ENCODE measurements around the gene FASN.

FASN gene

GRCh38 chr17:82101767-82102679, 4.0 kb upstream of the FASN start:
- no peak for DNase-seq (ENCODE audit: low read depth in 2 of 2)

- DNase-seq (ENCODE audit: low read depth in 2 of 2), result no peak
Observed at GRCh38 chr17:82101301-82101715, 3.3 kb upstream of the FASN start.

- DNase-seq (ENCODE audit: low read depth in 2 of 2), result no peak
Observed at GRCh38 chr17:82100502-82101298, 2.7 kb upstream of the FASN start.

- DNase-seq (ENCODE audit: low read depth in 2 of 2), result no peak
Observed at GRCh38 chr17:82098939-82099763, 1.1 kb upstream of the FASN start.

GRCh38 chr17:82097919-82098168, 192 bp downstream of the FASN start:
- no peak for DNase-seq (ENCODE audit: low read depth in 2 of 2)

GRCh38 chr17:82097184-82097918, 685 bp downstream of the FASN start:
- DNase-seq (ENCODE audit: low read depth in 2 of 2), result no peak

- no peak for DNase-seq (ENCODE audit: low read depth in 2 of 2)
Observed at GRCh38 chr17:82096709-82097183, 1.3 kb downstream of the FASN start.

GRCh38 chr17:82095777-82096708, 2.0 kb downstream of the FASN start:
- DNase-seq (ENCODE audit: low read depth in 2 of 2), result no peak

GRCh38 chr17:82094931-82095776, 2.9 kb downstream of the FASN start:
- DNase-seq (ENCODE audit: low read depth in 2 of 2), result no peak

- DNase-seq (ENCODE audit: low read depth in 2 of 2), result no peak
Observed at GRCh38 chr17:82092995-82093751, 4.9 kb downstream of the FASN start.

GRCh38 chr17:82092628-82092994, 5.4 kb downstream of the FASN start:
- DNase-seq (ENCODE audit: low read depth in 2 of 2), result no peak

GRCh38 chr17:82092094-82092586, 5.9 kb downstream of the FASN start:
- no peak for DNase-seq (ENCODE audit: low read depth in 2 of 2)

- DNase-seq (ENCODE audit: low read depth in 2 of 2), result no peak
Observed at GRCh38 chr17:82091264-82092066, 6.6 kb downstream of the FASN start.

- no peak for DNase-seq (ENCODE audit: low read depth in 2 of 2)
Observed at GRCh38 chr17:82090549-82091263, 7.3 kb downstream of the FASN start.

- no peak for DNase-seq (ENCODE audit: low read depth in 2 of 2)
Observed at GRCh38 chr17:82089723-82090548, 8.1 kb downstream of the FASN start.

Data from stimulated activated CD8-positive, alpha-beta memory T cell treated with anti-CD3 and anti-CD28 coated beads, Interleukin-2, amount 100 ng/mL, for 1 hour (primary cell).